Right renal pelvis (tissue), 4 donors: ENCODE results near the gene SEZ6. TPM values are rescaled to one million over a fixed set of nuclear protein-coding genes. Genes with fewer than 3 reads are reported as not detected.

ENCODE experiments used
- DNase-seq, 4 donors: peaks; one replicate each; pipeline ENCODE4 v3.0.0-alpha.2; 2013; ENCODE audit warnings: low read depth in 4 of 4, low spot score in 3 of 4, missing footprints in 1 of 4
- polyA plus RNA-seq, 4 donors: library from polyadenylated mRNA; unstranded; fragments of 120-200 nt; gene quantifications; one replicate each; pipeline ENCODE4 v1.2.1, GENCODE V29; 2013; ENCODE audit not compliant: insufficient read length in 4 of 4

Gene SEZ6
- polyA plus RNA-seq, 4 donors, result 0.21 to 0.48 (median 0.25) TPM; not detected in 1

- DNase-seq, result no peak
Observed at GRCh38 chr17:29007860-29008455, 2.1 kb upstream of the SEZ6 start.

- DNase-seq, result no peak
Observed at GRCh38 chr17:29007456-29007855, 1.6 kb upstream of the SEZ6 start.

GRCh38 chr17:29004081-29004692 is 1.6 kb downstream of the SEZ6 start:
- no peak for DNase-seq

- no peak for DNase-seq
Observed at GRCh38 chr17:29003289-29003688, 2.5 kb downstream of the SEZ6 start.

- DNase-seq, result no peak
Observed at GRCh38 chr17:29002811-29003210, 3.0 kb downstream of the SEZ6 start.

- DNase-seq, result no peak
Observed at GRCh38 chr17:29000973-29001372, 4.9 kb downstream of the SEZ6 start.

GRCh38 chr17:28999206-28999605 is 6.6 kb downstream of the SEZ6 start:
- no peak for DNase-seq

- DNase-seq, result no peak
Observed at GRCh38 chr17:28997806-28998205, 8.0 kb downstream of the SEZ6 start.

- DNase-seq, result no peak
Observed at GRCh38 chr17:28996554-28997096, 9.2 kb downstream of the SEZ6 start.

GRCh38 chr17:28993645-28994426 is 12.0 kb downstream of the SEZ6 start:
- DNase-seq, result no peak

- no peak for DNase-seq
Observed at GRCh38 chr17:28992625-28993600, 12.9 kb downstream of the SEZ6 start.

GRCh38 chr17:28992185-28992584 is 13.6 kb downstream of the SEZ6 start:
- no peak for DNase-seq

GRCh38 chr17:28991779-28992178 is 14.1 kb downstream of the SEZ6 start:
- no peak for DNase-seq

- no peak for DNase-seq
Observed at GRCh38 chr17:28989028-28989427, 16.8 kb downstream of the SEZ6 start.

- DNase-seq, result no peak
Observed at GRCh38 chr17:28988475-28988874, 17.4 kb downstream of the SEZ6 start.

GRCh38 chr17:28986714-28987655 is 18.8 kb downstream of the SEZ6 start:
- no peak for DNase-seq

GRCh38 chr17:28985950-28986713 is 19.7 kb downstream of the SEZ6 start:
- DNase-seq, result no peak
